ENCODE measurements around the gene PCGF2. TPM values are rescaled to one million over a fixed set of nuclear protein-coding genes. Genes with fewer than 3 reads are reported as not detected.

The PCGF2 gene
- total and polyA plus RNA-seq, 9 of the 15 experiments (the other 6 are each of a cell fraction or from before 2014, with no cell fraction given) = 1.3 to 33.4 (median 7.0) TPM

GRCh38 chr17:38701504-38702165 is 46.5 kb downstream of the PCGF2 start (continued):
- TF ChIP-seq SAP30 (IDR thresholded peaks at IDR 0.05; ENCODE audit: borderline replicate concordance, insufficient read depth, low read depth, low read length, poor library complexity, severe bottlenecking) = no peak
- no peak for TF ChIP-seq CHD1 (IDR thresholded peaks at IDR 0.05; ENCODE audit: low read length)
- TF ChIP-seq ZNF639 (CRISPR knock-in tag; conservative IDR thresholded peaks at IDR 0.05 in 1 of 2, IDR thresholded peaks at IDR 0.05 in 1 of 2) = no peak
- TF ChIP-seq SIN3A (IDR thresholded peaks at IDR 0.05; ENCODE audit: borderline replicate concordance in 2 of 2, control insufficient read depth in 1 of 2, low read depth in 2 of 2, low read length in 2 of 2) = peak in 1 of 2 experiments; percentile 70; a peak in 1 of 4 replicates
- TF ChIP-seq ZNF395 (CRISPR knock-in tag; IDR thresholded peaks at IDR 0.05) = no peak
- peak; percentile 41 for TF ChIP-seq PRDM10 (IDR thresholded peaks at IDR 0.05; ENCODE audit: partially characterized antibody)
- no peak for TF ChIP-seq SRSF3 (IDR thresholded peaks at IDR 0.05; ENCODE audit: insufficient read depth, low read length)
- no peak for TF ChIP-seq TEAD4 (IDR thresholded peaks at IDR 0.05; ENCODE audit: low read length)
- no peak for TF ChIP-seq TEAD4 (CRISPR knock-in tag; IDR thresholded peaks at IDR 0.05; ENCODE audit: borderline replicate concordance)
- no peak; the same call in 1 of the 2 replicates for TF ChIP-seq MTA3 (IDR thresholded peaks at IDR 0.05; ENCODE audit: borderline replicate concordance)
- TF ChIP-seq SMARCE1 (IDR thresholded peaks at IDR 0.05) = no peak
- no peak for TF ChIP-seq KAT8 (IDR thresholded peaks at IDR 0.05; ENCODE audit: low read depth)
- TF ChIP-seq SMAD3 (CRISPR knock-in tag; conservative IDR thresholded peaks at IDR 0.05) = no peak
- no peak for TF ChIP-seq BCLAF1 (IDR thresholded peaks at IDR 0.05; ENCODE audit: borderline replicate concordance in 1 of 2, control insufficient read depth in 1 of 2, low read depth in 2 of 2, low read length in 1 of 2)
- TF ChIP-seq ZNF589 (CRISPR knock-in tag; IDR thresholded peaks at IDR 0.05; ENCODE audit: low read depth) = no peak
- TF ChIP-seq HNRNPUL1 (IDR thresholded peaks at IDR 0.05; ENCODE audit: low read length) = no peak

All from K562 (cell line).